T-helper 9 cell (primary cell): ENCODE results near the gene DUOX2.
"Not testable (repeated sequence)": the region's sequence is repeated elsewhere in the genome, so short reads cannot be mapped to it uniquely, and the experiment has no call there.

ENCODE experiments used
- DNase-seq: peaks from one replicate; pipeline ENCODE4 v3.0.0-alpha.2; 2020

DUOX2 gene

DNA sequence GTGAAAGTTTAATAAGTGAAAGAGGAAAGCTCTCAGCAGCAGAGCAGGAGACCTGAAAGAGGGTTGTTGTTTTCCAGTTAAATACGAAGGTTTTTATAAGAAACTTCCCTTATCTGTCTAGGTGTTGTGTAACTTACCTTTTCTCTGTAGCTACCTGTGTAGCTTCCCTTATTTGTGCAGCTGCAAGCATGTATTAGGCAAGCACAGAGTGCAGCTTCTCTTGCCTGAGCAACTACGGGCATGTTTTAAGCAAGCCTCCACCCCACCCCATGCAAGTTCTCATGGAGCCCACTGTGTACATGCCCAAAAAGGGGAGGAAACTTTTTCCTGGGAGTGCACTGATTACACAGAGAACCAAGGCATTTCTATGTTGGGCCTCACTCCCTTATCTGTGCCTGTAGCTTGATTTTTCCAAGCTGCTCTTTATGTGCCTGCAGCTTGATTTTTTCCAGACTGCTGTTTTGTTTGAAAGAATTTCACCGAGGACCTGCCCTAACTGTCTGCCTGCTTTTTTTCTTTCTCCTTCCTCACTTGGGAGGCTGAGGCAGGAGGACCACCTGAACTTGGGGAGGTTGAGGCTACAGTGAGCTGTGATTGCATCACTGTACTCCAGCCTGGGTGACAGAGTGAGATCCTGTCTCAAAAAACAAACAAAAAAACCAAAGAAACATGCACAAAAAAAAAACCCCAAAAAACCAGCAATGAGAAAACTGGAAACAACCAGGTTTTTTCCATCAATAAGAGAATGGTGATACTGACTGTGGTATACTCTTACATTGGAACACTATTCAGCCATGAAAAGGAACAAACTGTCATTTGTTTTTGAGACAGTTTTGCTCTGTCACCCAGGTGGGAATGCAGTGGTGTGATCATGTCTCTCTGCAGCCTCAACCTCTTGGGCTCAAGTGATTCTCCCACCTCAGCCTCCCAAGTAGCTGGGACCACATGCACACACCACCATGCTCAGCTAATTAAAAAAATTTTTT, 55.0 kb downstream of the DUOX2 start:
- DNase-seq = not testable (repeated sequence)

DNA sequence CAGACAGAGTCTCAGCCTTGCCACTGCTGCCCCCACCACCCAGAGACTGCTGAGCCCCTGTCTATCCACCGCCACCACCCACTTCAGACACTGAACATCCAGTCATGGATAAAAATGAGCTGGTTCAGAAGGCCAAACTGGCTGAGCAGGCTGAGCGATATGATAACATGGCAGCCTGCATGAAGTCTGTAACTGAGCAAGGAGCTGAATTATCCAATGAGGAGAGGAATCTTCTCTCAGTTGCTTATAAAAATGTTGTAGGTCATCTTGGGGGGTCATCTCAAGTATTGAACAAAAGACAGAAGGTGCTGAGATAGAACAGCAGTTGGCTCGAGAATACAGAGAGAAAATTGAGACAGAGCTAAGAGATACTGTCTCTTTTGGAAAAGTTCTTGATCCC, 61.3 kb downstream of the DUOX2 start:
- not testable (repeated sequence) for DNase-seq

DNA sequence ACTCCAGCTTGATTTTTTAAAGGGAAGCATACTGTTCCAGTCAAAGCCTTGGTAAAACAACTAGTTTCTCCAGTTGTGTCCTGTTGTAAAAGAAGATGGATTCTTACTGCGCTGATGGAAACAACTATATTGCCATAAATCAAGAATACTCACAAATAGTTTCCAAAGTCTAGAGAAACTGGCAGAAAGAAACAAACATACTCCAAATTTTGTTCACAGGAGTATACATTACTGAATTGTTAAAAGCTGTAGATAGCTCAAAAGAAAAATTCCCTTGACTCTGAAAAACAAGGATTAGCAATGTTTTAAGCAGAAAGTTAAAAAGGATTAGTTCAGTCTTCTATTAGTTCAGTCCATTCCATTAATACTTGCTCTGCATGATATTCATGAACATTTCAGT, 63.4 kb downstream of the DUOX2 start:
- DNase-seq = no peak

DNA sequence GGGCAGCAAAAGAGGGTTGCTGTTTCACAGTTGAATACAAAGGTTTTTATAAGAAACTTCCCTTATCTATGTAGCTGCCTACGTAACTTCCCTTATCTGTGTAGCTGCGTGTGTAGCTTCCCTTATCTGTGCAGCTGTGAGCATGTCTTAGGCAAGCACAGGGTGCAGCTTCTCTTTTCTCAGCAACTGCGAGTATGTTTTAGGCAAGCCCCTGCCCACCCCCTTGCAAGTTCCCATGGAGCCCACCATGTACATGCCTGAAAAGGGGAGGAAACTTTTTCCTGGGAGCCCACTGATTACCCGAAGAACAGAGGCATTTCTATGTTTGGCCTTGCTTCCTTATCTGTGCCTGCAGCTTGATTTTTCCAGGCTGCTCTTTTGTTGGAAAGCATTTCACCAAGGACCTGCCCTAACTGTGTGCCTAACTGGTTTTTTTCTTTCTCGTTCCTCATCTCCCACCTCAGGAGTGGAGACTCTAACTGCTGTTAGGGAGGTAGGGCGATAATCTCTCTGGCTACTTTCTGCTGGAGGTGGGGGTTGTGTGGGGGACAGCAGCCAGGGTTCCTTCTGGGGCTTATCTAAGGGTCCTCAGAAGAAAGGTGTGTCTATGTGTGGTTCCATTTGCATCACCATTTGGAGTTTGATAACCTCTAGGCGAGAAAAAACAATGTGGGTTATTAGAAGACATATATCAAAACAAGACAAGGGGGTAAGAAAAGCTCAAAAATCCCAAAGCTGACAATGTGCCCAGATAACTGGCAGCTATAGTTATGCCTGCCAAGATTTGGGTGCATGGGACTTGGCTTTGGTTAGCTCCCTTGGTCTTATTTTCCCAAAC, 65.0 kb downstream of the DUOX2 start:
- DNase-seq = no peak

DNA sequence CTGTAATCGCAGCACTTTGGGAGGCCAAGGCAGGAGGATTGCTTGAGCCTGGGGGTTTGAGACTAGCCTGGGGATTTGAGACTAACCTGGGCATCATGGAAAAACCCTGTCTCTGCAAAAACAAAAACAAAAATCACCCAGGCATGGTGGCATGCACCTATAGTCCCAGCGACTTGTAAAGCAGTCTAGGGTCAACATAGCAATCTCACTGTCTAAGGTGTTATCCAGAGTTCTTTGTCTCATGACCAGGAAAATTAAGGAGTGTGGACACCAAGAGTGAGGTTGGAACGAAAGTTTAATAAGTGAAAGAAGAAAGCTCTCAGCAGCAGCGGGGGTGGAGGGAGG, 65.6 kb downstream of the DUOX2 start:
- DNase-seq = not testable (repeated sequence)

DNA sequence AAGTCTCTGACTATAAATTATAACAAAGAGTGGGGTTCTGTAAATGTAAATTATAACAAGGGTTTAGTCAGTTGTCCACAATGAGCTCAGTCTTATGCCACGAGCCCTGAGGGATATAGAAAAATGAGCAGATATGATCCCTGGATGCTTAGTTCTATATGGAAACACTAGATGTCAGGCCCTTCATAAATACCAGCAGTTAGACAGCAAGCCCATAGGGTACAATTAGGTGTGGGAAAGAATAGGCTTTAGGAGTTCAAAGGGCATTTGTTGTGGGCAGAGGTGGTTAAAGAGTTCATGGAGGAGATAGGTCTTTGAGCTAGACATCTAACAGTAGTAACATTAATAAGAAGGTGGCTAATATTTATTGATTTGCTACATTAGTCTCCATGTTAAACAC, 69.7 kb downstream of the DUOX2 start:
- DNase-seq = not testable (repeated sequence)

DNA sequence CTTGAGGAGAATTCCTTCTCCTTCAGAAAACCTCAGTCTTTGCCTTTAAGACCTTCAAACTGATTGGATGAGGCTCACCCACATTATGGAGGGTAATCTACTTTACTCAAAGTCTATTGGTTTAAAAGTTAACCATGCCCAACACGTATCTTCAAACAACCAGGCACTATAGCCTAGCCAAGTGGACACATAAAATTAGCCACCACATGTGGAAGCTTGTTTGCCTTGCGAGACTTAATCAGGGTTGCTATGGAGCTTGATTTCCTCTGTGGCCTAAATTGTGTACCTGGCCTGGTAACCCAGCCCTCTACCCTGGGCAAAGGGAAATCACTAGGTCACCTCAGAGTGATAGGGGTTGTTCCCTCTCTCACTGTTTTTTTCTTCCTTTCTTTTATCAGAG, 71.1 kb downstream of the DUOX2 start:
- DNase-seq = not testable (repeated sequence)
